Esophagus mucosa (tissue), 1 donor: ENCODE results near the gene KCNQ1. TPM values are rescaled to one million over a fixed set of nuclear protein-coding genes. Genes with fewer than 3 reads are reported as not detected.

Source experiments
- ATAC-seq: fragments of 200-7000 bp; cut with Tn5 transposase; one replicate; pipeline ENCODE4 v1.9.1; 2020
- total RNA-seq: library from RNA; stranded (reverse); gene quantifications from one replicate; pipeline ENCODE4 v1.2.4, GENCODE V29; 2023
- donor health status: DM: yes; HTN: yes; CAD: no.

KCNQ1 gene
- total RNA-seq, 1 donor from 2014 or later = 1.6 TPM

DNA sequence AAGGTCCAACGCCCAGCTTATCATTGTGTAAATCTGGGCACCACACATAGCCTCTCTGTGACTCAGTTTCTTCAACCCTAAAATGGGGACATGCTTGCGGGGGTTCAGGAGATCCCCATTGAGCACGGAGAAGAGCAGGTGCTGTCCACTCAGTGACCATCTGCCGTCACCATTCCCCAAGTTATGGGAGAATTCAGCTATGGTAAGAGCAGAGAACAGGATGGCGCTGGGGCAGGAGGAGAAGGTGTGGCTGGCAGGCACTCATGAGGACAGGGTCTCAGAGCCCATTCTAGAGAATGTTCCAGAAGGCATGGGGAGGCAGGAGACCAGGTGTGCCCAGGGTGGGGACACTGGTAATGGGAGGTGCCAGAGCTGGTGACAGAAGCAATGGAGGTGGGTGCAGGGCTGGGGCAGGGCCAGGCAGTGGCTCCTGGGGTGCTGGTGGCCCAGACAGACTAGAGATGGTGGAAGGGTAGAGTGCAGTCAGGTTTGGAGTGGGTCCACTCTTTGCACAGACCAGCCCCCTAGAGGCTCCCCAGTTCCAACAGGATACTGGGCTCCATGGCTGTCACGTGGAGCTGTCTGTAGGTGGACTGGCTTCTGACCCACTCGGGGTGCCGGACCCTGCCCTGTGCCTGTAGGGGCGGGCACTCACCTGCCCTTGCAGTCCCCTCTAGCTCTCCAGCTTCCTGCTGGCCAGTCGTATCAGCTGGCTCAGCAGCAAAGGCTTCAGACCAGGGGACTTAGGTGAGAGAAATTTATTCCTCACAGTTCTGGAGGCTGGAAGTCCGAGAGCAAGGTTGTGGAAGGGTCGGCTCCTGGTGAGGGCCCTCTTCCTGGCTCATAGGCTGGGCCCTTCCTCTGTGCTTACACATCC, 356.1 kb downstream of the KCNQ1 start:
- ATAC-seq = no peak

DNA sequence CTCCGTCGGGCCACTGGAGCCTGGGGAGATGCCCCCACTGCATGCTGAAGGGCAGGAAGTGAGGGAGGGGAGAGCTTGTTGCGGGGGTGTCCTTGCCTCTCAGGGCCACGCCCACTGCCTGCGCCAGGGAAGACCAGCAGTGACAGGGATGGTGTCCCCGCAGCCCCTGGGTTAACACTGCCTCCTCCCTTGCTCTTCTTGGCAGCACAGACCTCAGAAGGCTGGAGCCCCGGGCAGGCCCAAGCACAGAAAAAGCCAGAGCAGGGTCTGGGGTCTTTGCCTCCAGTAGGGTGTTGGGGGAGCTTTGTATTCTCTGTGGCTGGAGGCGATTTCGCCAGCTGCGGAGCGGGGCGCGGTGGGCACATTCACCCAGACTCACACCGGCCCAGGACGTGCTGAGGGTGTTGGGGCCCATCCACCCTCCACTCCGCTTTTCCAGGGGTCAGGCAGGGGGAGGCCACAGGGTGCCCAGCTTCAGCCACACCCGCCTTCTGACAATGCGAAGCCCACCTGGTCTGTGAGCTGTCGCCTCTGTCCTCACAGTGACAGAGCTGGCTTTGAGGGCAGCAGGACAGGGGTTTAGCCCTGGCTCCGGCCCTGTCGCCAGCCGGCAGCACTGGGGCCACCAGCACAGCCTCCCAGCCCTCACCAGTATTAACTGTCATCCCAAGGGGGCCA, 357.0 kb downstream of the KCNQ1 start:
- ATAC-seq = no peak

GRCh38 chr11:2802389-2803185, 357.8 kb downstream of the KCNQ1 start:
- ATAC-seq = no peak

DNA sequence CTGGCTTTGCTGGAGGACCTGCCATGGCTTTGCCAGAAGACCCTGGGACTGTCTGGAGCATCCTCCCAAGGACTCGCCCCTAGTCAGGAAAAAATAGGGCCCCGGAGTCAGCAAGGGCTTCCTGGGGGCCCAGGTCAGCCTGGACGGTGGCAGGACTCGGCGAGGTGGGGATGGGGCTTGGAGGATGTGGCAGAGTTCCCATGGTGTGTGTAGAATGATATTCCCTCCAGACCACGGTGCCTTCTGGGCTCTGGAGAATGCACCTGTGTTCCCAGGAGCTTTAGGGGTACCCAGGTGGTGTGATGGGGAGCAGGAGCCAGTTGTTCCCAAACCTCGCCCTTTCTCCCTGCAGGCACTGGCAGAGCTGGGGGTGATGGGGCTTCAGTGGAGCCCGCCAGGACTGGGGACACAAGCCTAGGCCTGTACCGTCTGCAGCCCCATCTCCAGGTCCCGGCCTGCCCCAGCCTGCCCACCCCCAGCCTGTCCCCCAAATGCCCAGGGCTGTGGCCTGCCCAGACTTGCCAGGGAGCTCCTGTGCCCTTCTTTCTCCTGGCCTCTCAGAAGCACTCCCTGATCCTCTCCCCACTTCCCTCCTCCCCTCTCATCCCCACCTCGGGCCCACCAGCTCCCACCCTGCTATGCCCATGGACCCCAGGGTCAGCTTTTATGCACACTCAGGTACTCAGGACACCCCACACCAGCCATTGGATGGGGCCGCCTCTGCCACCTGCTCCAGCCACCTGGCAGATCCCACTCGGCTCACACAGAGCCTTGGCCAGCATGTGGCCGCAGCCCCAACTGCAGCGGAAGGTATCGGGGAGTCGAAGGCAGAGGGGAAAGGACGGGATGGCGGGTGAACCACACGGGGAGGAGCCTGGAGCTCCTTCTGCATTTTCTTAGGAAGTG, 358.6 kb downstream of the KCNQ1 start:
- peak; percentile 35 for ATAC-seq

GRCh38 chr11:2804189-2804588, 359.4 kb downstream of the KCNQ1 start:
- ATAC-seq = no peak

DNA sequence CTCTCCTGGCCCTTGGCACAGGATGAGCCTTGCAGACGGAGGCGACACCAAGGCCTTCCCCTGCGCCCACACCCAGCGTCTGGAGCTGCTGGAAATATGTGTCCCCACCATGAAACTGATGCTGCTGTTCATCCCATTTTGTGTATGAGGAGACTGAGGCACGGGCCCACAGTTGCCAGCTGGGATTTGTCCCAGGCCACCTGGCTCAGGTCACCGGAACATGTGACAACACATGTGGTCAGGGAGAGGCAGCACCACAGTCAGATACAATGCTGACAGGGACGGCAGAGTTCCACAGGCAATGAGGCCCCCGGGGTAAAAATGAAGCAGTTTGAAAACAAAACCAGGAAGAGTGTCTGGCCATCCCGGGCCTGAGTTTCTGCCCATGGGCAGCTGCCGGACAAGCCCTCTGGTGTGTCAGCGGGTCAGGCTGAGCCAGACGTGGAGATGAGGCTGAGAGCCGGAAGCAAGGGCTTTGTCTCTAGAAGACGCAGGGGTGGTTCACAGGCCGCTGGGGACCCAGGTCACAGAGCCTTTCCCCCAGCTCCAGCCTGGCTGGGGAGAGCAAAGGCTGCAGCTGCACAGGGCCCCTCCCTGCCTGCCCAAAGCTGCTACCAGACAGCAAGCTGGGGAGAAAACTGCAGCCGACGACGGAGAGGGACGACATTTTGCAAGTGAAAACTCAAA, 360.0 kb downstream of the KCNQ1 start:
- ATAC-seq = no peak

GRCh38 chr11:2805388-2806056, 360.7 kb downstream of the KCNQ1 start:
- no peak for ATAC-seq

- no peak for ATAC-seq
Observed at GRCh38 chr11:2806351-2807024, 361.7 kb downstream of the KCNQ1 start.

DNA sequence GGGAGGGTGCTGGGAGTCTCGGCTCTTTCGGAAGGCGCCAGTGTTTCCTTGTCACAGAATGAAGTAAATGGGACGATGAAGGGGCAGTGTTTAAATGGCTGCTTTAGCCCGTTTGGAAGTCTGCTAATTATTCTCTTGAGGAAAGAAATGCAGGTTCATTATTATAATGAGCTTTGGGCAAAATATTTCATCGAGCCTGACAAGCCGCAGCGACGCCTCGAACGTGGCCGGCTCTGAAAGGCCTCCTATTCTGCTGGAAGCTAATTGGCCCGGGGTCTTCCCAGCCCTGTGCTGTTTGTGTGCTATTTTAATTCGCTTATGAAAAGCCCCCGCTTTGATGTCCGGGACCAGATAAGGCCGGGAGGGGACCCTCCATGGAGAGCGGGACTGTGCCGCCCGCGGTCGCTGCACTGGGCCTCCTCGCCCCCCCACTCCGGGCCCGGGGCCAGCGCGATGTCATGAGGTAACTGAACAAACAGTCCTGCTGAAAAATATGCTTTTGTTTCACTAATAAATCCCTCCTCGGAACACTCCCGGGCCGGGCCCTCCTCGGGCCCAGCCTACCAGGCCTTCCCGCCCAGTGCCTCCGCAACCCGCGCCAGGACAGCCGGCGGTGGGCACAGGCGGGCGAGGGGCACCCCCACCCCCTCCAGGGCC, 362.3 kb downstream of the KCNQ1 start:
- ATAC-seq = peak; percentile 33

DNA sequence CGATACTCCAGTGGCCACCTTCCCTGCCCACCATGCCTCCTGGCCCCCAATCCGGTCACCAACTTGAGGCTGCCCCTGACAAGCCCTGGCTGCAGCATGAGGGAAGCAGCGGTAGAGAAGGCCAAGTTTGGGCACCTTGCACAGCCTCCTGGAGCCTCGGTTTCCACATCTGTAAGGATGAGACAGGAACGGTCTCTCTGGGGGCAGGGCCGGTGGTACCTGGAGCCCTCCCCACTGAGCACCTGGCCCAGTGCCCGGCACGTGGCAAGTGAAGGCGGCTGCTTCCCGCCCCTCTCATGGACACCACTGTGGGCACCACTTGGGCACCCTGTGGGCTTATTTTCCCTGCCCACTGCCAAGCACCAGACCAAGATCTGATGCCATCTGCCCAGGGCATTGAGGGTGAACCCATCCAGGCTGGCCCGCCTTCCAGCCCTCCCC, 363.0 kb downstream of the KCNQ1 start:
- no peak for ATAC-seq

DNA sequence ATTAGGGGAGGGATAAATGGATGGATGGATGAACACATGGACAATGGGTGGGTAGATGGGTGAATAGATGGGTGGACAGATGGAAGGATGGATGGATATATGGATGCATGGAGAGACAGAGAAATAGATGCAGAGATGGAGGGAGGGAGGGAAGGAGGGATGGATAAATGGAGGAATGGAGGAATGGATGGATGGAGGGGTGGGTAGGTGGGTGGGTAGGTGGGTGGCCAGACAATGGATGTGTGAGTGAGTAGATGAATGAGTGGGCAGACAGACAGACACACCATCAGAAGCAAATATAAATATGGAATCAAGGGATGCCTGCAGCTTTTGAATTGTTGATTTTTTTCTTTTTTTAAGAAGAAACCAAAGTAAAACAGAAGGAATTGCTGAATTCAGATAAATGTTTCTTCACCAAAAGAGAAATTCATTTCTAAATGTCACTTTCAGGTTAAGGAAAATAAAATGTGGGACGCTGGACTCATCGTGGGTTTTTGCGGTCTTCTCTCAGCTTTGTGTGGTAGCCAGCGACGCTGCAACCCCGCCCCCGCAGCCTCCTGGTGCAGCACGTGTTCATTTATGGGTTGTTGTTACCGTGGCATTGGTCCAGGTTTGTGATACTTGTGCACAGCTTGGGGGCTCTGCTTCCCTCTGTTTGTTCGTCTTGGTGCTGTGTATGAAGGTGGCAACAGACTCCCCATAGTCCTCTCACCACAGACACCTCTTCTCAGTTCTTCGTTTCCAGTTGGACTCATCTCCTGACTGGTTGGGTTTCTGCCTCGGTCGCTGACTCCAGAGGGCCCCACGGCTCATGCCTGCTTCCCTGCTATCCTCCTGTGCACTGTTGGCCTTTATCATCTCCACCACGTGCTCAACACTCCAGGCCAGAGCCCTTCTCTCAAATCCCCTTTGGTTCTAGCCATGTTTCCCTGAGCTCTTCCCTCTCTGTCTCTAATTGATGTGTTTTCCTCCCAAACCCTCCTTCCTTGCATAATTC, 364.3 kb downstream of the KCNQ1 start:
- no peak for ATAC-seq

DNA sequence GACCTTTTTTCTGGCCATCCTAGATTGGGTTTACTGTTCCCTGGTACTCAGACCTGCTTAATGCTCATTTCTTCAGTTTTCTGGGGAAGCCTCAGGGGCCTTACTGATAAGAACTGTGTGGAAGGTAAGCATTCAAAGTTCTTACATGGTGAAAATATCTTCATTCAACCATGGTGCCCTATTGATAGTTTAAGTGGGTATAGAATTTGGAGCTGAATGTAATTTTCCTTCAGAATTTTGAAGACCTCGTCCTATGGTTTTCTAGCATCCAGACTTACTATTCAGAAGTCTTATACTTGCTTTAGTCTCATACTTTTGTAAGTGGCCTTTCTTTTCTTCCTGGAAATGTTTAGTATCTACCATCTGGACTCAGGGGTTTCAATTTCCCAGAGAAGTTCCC, 365.0 kb downstream of the KCNQ1 start:
- ATAC-seq = no peak

DNA sequence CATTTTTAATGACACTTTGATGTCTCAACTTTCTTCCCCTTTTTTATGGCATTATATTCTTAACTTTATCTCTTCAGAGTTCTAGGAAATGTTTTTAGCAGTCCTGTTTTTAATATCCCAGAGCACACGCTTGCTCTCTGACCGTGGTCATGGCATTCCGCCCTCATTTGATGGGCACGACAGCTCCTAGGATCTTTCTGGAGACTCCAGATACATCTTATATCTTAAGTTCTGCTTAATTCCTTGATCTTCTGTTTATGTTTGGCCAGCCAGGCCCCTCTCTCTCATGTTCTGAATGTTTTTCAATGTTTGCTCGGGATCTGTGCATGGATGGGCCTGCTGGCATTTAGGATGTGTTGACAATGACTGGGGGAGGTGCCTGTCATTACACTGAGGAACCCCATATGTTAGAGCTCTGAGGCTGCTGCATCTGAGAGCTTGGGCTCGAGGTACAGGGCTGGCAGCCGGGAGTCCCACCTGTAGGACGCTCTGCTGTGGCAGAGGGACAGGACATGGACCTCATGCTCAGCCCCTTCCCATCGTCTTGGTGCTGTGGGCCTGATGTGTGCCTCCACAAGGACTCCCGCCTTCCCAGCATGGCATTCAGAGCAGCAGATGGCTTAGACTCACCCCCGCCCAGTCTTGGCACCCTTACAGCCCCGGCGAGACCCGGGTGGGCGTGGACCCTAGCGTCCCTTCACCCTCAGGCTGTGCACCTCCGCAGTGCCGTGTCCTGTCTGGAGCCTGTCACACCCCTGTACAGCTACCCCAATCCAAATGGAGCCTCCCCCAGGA, 365.8 kb downstream of the KCNQ1 start:
- ATAC-seq = no peak

DNA sequence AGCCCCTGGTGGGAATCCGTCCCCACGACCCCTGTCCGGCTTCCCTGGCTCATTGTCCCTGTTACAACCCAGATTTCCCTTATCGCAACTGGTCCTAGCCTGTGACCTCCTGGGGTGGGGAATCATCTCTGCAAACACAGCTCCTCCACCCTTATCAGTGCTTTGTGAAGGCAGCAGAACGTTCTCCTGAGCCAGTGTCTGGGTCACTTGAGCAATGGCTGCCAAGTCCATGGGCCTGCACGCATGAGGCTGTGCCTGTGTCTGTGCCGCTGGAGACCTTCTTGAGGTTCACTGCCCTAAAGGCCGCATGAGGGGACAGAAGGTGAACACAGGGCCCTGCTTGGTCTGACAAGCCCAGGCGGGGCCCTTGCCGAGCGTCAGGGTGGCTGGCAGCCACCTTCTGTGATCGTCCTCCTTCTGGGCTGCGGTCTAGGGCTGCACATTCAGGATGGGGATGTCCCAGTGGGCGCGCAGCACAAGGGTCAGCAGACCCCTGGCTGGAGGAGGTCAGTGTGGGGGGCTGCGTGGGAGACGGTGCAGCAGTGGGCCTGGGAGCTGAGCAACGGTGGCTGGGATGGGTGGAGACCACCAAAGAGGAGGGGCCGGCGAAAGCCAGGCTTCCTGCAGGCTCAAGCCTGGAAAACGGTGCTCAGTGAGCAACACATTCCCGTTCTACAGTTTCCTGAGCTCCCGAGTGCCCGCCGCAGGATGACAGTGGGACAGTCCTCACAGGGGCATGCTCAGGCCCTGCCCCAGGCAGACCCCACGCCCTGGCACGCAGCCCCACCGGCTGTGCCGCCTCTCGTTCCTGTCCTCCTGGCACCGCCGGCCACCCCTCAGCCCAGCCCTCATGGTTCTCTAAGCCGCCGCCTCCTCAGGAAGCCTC, 366.6 kb downstream of the KCNQ1 start:
- peak; percentile 18 for ATAC-seq

- no peak for ATAC-seq
Observed at GRCh38 chr11:2812371-2812991, 367.7 kb downstream of the KCNQ1 start.
